Astrocyte of the hippocampus (primary cell): Measurements from ENCODE around the gene THBS4.

ENCODE experiments used
- DNase-seq: peaks from one replicate; pipeline ENCODE4 v3.0.0; 2011; ENCODE audit warnings: low read depth, low spot score

THBS4 gene

GRCh38 chr5:80034962-80035821, at the start of gene THBS4:
Gene THBS4 (plus strand): TSS chr5:80035348. CDS start chr5:80035538, 190 bp downstream.
- DNase-seq = peak; percentile 37

- DNase-seq = no peak
These were observed 48.9 kb upstream of the THBS4 start for GRCh38 chr5:79986260-79986659.

GRCh38 chr5:79990205-79990597, 44.9 kb upstream of the THBS4 start:
- DNase-seq = no peak

GRCh38 chr5:79990598-79991507, 44.3 kb upstream of the THBS4 start, which contains the start of gene MTX3:
Gene MTX3 (minus strand): TSS chr5:79991262. CDS start chr5:79991238, 24 bp downstream.
- DNase-seq = peak; percentile 91

- DNase-seq = peak; percentile 7
These were observed 42.1 kb upstream of the THBS4 start for GRCh38 chr5:79992891-79993657.

- no peak for DNase-seq
These were observed 35.4 kb upstream of the THBS4 start for GRCh38 chr5:79999722-80000121.

- DNase-seq = no peak
These were observed 32.5 kb upstream of the THBS4 start for GRCh38 chr5:80002677-80003076.

GRCh38 chr5:80008995-80009765, 26.0 kb upstream of the THBS4 start:
- DNase-seq = peak; percentile 73

- no peak for DNase-seq
These were observed 24.3 kb upstream of the THBS4 start for GRCh38 chr5:80010754-80011392.

GRCh38 chr5:80025069-80025468, 10.1 kb upstream of the THBS4 start:
- DNase-seq = no peak

- DNase-seq = no peak
These were observed 8.3 kb upstream of the THBS4 start for GRCh38 chr5:80026841-80027240.

- DNase-seq = no peak
These were observed 4.0 kb upstream of the THBS4 start for GRCh38 chr5:80031109-80031508.

- no peak for DNase-seq
These were observed 1.6 kb upstream of the THBS4 start for GRCh38 chr5:80033513-80033912.

- DNase-seq = no peak
These were observed 589 bp upstream of the THBS4 start for GRCh38 chr5:80034559-80034958.

- no peak for DNase-seq
These were observed 691 bp downstream of the THBS4 start for GRCh38 chr5:80035839-80036238.

- no peak for DNase-seq
These were observed 1.5 kb downstream of the THBS4 start for GRCh38 chr5:80036615-80037014.

GRCh38 chr5:80037366-80037765, 2.2 kb downstream of the THBS4 start:
- DNase-seq = no peak

- DNase-seq = no peak
These were observed 4.5 kb downstream of the THBS4 start for GRCh38 chr5:80039650-80040049.

GRCh38 chr5:80041527-80041926, 6.4 kb downstream of the THBS4 start:
- no peak for DNase-seq

GRCh38 chr5:80042330-80042729, 7.2 kb downstream of the THBS4 start:
- no peak for DNase-seq
